G401 (cell line): ENCODE results near the gene EPHB3. TPM values are rescaled to one million over a fixed set of nuclear protein-coding genes. Genes with fewer than 3 reads are reported as not detected.

ENCODE experiments used
- DNase-seq: peaks from one replicate; pipeline ENCODE4 v3.0.0-alpha.2; 2015; ENCODE audit warnings: low spot score
- in situ Hi-C: cut with HindIII; loops from 2 replicates; pipeline ENCODE4 v1.10.0; 2016; ENCODE audit warnings: low sequenced_read_pairs, mixed read lengths
- total RNA-seq: library from RNA; depleted of rRNA; stranded (reverse); fragments of >200 nt; shearing (Covaris generic); gene quantifications from 2 replicates; pipeline ENCODE4 v1.2.3, GENCODE V29; 2014; rRNA removed

The EPHB3 gene
- total RNA-seq, result 2.8 and 3.9 TPM in 2 replicates

GRCh38 chr3:184561061-184561912, at the start of gene EPHB3:
EPHB3 (plus strand) TSS chr3:184561785; CDS start chr3:184562236, 451 bp downstream.
- in situ Hi-C loops, result no loop called here

GRCh38 chr3:184512621-184513020, 49.0 kb upstream of the EPHB3 start:
- no peak for DNase-seq
- in situ Hi-C loops, result no loop called here

More at GRCh38 chr3:184561061-184561912, at the start of gene EPHB3:
- DNase-seq, result peak; percentile 100

- peak; percentile 92 for DNase-seq
These were observed 48.1 kb upstream of the EPHB3 start for GRCh38 chr3:184513276-184514170.

GRCh38 chr3:184514171-184514490, 47.5 kb upstream of the EPHB3 start:
- no peak for DNase-seq
- in situ Hi-C loops, result no loop called here

More at GRCh38 chr3:184513276-184514170, 48.1 kb upstream of the EPHB3 start:
- in situ Hi-C loops, result no loop called here

- DNase-seq, result peak; percentile 23
- in situ Hi-C loops, result no loop called here
These were observed 37.6 kb upstream of the EPHB3 start for GRCh38 chr3:184523825-184524615.

- in situ Hi-C loops, result loop anchor here (5.0 kb wide), 1 partner anchor 103 kb away; no protein-coding TSS in a partner anchor
- peak; percentile 74 for DNase-seq
These were observed 36.6 kb upstream of the EPHB3 start for GRCh38 chr3:184524981-184525336.

GRCh38 chr3:184525337-184526087, 36.1 kb upstream of the EPHB3 start:
- peak; percentile 80 for DNase-seq
- in situ Hi-C loops, result loop anchor here (5.0 kb wide), 1 partner anchor 103 kb away; no protein-coding TSS in a partner anchor

GRCh38 chr3:184526088-184526433, 35.5 kb upstream of the EPHB3 start:
- in situ Hi-C loops, result loop anchor here (5.0 kb wide), 1 partner anchor 104 kb away; no protein-coding TSS in a partner anchor
- no peak for DNase-seq

- in situ Hi-C loops, result no loop called here
- no peak for DNase-seq
These were observed 29.8 kb upstream of the EPHB3 start for GRCh38 chr3:184531626-184532280.

- in situ Hi-C loops, result no loop called here
- no peak for DNase-seq
These were observed 28.4 kb upstream of the EPHB3 start for GRCh38 chr3:184532940-184533732.

- in situ Hi-C loops, result no loop called here
- no peak for DNase-seq
These were observed 23.5 kb upstream of the EPHB3 start for GRCh38 chr3:184537885-184538665.

- no peak for DNase-seq
- in situ Hi-C loops, result no loop called here
These were observed 22.7 kb upstream of the EPHB3 start for GRCh38 chr3:184538666-184539431.

GRCh38 chr3:184539801-184540435, 21.7 kb upstream of the EPHB3 start:
- DNase-seq, result no peak
- in situ Hi-C loops, result no loop called here

GRCh38 chr3:184540777-184541681, 20.6 kb upstream of the EPHB3 start:
- in situ Hi-C loops, result no loop called here
- DNase-seq, result peak; percentile 84
